MG63 (cell line): Measurements from ENCODE around the gene FJX1. TPM values are rescaled to one million over a fixed set of nuclear protein-coding genes. Genes with fewer than 3 reads are reported as not detected.
"Not testable (repeated sequence)": the region's sequence is repeated elsewhere in the genome, so short reads cannot be mapped to it uniquely, and the experiment has no call there.

Experiments used
- DNase-seq: peaks from one replicate; pipeline ENCODE4 v3.0.0-alpha.2; 2020
- H3K27me3 ChIP-seq: fragments of 250-450 bp; sonication (Bioruptor Pico); 2 replicates; pipeline ENCODE4 v1.5.1; 2020; ENCODE audit warnings: mild to moderate bottlenecking, moderate library complexity
- H3K36me3 ChIP-seq: fragments of 250-450 bp; sonication (Bioruptor Pico); 2 replicates; pipeline ENCODE4 v1.5.1; 2020; ENCODE audit warnings: mild to moderate bottlenecking, moderate library complexity
- H3K4me3 ChIP-seq: fragments of 250-450 bp; sonication (Bioruptor Pico); 2 replicates; pipeline ENCODE4 v1.5.1; 2020; ENCODE audit warnings: mild to moderate bottlenecking, moderate library complexity
- H3K9me3 ChIP-seq: fragments of 250-450 bp; sonication (Bioruptor Pico); 2 replicates; pipeline ENCODE4 v1.5.1; 2020; ENCODE audit warnings: mild to moderate bottlenecking, moderate library complexity
- total RNA-seq: library from RNA; depleted of rRNA; stranded (reverse); fragments of >200 nt; shearing (Covaris generic); gene quantifications from 2 replicates; pipeline ENCODE4 v1.2.3, GENCODE V29; 2014; ENCODE audit warnings: low replicate concordance

The FJX1 gene
- total RNA-seq, 1 experiment from 2014 or later = 29.1 TPM

GRCh38 chr11:35641964-35642363, 23.7 kb downstream of the FJX1 start:
- Histone ChIP-seq H3K36me3 (no peaks in the 10 kb centered on the region), H3K9me3 (peaks cover 2% of the 10 kb centered on the region; the same call in 1 of the 2 replicates), H3K4me3 (no peak overlapping the region), H3K27me3 (no peaks in the 10 kb centered on the region)
- no peak for DNase-seq

DNA sequence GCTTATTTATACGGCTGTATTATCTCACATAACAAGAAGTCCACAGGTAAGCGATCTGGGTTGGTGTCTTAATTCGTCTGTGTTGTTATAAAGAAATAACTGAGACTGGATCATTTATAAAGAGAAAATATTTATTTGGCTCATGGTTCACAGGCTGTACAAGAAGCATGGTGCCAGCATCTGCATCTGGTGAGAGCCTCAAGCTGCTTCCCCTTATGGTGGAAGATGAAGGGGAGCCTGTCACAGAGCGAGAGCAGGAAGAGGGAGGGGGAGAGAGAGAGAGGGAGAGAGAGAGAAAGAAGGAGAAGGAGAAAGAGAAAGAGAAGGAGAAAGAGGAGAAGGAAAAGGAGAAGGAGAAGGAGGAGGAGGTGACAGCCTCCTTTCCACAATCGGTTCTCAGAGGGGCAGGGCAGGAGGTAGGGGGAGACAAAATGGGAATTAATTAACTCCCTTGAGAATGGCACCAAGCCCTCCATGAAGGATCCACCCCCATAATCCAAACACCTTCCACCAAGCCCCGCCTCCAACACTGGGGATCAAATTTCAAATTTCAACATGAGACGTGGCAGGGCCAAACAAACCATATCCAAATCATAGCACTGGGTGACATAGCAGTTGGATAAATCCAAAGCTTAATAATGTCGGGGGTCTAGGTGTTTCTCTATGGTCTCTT, 29.3 kb downstream of the FJX1 start:
- Histone ChIP-seq H3K27me3 (no peaks in the 10 kb centered on the region), H3K4me3 (no peak overlapping the region), H3K9me3 (no peaks in the 10 kb centered on the region; the same call in 1 of the 2 replicates), H3K36me3 (no peaks in the 10 kb centered on the region)
- no peak for DNase-seq

DNA sequence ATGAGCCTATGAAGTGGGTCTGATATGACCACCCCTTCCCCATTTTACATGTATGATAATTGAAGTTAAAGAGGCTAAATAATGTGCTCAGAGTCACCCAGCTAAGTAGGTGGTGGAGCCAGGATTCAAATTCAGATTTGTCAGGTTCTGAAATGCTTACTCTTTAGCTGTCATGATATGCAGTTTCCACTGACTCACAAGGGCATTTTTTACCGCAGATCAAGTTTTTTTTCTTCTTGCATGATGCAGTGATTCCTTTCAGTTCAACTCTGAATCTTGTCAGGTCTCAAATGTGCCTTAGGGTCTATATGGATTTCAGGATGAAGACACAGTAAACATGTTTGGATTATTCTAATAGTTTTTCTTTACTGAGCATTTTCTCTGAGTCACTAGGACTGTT, 31.7 kb downstream of the FJX1 start:
- Histone ChIP-seq H3K36me3 (no peaks in the 10 kb centered on the region), H3K27me3 (no peaks in the 10 kb centered on the region), H3K4me3 (no peak overlapping the region), H3K9me3 (no peaks in the 10 kb centered on the region; the same call in 1 of the 2 replicates)
- no peak for DNase-seq

DNA sequence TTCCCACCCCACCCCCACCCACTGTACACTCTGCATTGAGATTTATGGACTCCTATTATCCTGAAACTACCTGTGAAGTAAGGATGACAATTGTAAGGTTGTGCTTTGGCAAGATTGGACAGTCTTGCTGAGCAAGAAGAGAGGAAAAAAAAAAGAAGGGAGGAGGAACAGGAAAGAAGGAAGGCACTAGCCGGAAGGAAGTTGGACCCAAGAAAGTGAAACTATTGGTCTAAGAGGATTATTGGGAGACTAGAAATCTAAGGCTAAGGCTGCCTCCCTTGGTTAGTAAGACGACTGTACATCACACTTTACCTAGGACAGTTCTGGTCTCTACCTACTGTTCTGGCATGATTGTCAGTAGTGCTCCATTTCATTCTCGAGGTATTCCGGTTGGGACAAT, 32.2 kb downstream of the FJX1 start:
- no peak for DNase-seq
- Histone ChIP-seq H3K27me3 (no peaks in the 10 kb centered on the region), H3K4me3 (no peak overlapping the region), H3K36me3 (no peaks in the 10 kb centered on the region), H3K9me3 (no peaks in the 10 kb centered on the region; the same call in 1 of the 2 replicates)

DNA sequence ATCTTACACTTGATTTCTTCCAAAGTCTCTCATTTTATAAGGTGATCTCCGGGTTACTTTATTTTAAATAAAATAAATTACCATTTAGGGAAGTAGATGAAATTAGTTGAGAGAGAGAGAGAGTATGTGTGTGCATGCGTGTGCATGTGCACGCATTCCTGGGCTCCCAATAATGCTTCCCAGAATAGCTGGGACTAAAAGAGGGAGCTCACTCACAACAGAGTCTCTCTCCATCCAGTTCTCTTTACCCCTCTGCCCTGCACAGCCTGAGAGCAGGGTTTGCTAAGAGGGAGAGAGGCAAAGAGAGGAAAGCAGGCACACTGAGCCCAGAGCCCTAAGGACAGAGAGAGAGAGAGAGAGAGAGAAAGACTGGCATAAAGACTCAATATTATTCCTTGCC, 33.0 kb downstream of the FJX1 start:
- H3K4me3 ChIP-seq = no peak overlapping the region
- H3K27me3 ChIP-seq = no peaks in the 10 kb centered on the region
- no peaks in the 10 kb centered on the region for H3K9me3 ChIP-seq
- no peaks in the 10 kb centered on the region for H3K36me3 ChIP-seq
- DNase-seq = no peak

- DNase-seq, H3K36me3 ChIP-seq, H3K9me3 ChIP-seq, H3K4me3 ChIP-seq, H3K27me3 ChIP-seq: not testable (repeated sequence)
Observed at GRCh38 chr11:35652786-35653185, 34.5 kb downstream of the FJX1 start.

- H3K36me3 ChIP-seq = no peaks in the 10 kb centered on the region
- no peak overlapping the region for H3K4me3 ChIP-seq
- DNase-seq = no peak
- no peaks in the 10 kb centered on the region for H3K27me3 ChIP-seq
- no peaks in the 10 kb centered on the region for H3K9me3 ChIP-seq
Observed at GRCh38 chr11:35654711-35655110, 36.5 kb downstream of the FJX1 start.

DNA sequence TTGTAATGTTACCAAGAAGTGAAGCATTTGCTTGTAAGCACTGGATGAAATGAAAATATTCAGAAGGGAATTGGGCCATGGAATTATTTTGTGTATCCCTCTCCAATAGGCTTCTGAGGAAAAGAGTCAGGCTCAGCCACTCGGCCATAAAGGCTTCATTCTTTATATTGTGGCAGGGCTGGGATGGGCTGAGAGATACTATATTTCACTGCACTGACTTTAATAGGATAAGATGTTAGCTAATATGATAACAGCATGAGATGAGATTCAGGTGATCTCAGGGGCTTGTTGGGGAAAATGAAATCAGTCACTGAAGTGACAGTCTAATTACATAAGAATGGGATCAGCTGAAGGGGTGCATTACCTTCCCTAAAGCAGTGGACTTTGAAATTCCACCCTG, 37.0 kb downstream of the FJX1 start:
- Histone ChIP-seq H3K4me3 (no peak overlapping the region), H3K36me3 (no peaks in the 10 kb centered on the region), H3K27me3 (no peaks in the 10 kb centered on the region), H3K9me3 (no peaks in the 10 kb centered on the region)
- DNase-seq = no peak

DNA sequence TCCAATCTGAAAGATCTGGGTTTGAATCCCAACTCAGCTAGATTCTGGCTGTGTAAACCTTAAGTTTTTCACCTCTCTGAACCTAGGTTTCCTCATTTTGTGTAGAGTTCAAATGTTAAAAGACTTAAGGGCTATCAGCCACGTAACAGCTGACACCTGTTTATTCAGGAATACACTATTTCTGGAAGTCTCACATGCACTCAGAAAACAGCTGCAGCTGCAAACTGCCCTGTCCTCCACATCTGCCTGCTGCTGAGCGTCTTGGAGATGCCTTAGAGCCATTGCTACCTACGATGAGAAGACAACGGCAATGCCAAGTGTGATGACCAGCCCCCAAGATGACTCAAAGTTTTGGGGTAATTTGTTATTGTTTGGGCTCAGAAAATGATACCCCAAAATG, 37.6 kb downstream of the FJX1 start:
- no peaks in the 10 kb centered on the region for H3K27me3 ChIP-seq

GRCh38 chr11:35658020-35658948, 40.0 kb downstream of the FJX1 start:
- H3K27me3 ChIP-seq = no peaks in the 10 kb centered on the region
- DNase-seq = no peak
- H3K4me3 ChIP-seq = no peak overlapping the region
- peaks cover under 1% of the 10 kb centered on the region; the same call in 1 of the 2 replicates for H3K9me3 ChIP-seq
- peaks cover 2% of the 10 kb centered on the region; the same call in 1 of the 2 replicates for H3K36me3 ChIP-seq

More for the DNA sequence above, 37.6 kb downstream of the FJX1 start:
- no peak for DNase-seq
- Histone ChIP-seq H3K9me3 (no peaks in the 10 kb centered on the region), H3K36me3 (no peaks in the 10 kb centered on the region), H3K4me3 (no peak overlapping the region)

DNA sequence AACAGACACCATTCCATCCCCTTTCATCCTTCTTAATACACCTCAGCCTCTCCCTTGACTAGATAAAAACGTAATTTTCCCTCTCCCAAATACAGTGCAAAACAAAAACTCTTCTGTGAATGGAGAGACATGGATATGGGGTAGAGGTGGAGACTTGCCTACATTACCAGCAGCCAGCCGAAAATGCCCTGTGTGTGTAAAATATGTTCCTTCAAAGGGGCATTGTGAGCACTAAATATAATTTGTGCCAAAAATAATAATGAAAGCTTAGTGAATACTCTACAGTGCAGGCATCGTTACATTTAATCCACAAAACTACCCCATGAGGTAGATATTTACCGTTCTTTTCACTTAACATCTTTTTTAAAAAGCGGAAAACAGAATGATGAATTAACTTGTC, 43.3 kb downstream of the FJX1 start:
- Histone ChIP-seq H3K9me3 (peaks cover 14% of the 10 kb centered on the region), H3K36me3 (peaks cover 24% of the 10 kb centered on the region), H3K4me3 (peak overlapping the region; percentile 77), H3K27me3 (no peaks in the 10 kb centered on the region)
- no peak for DNase-seq

DNA sequence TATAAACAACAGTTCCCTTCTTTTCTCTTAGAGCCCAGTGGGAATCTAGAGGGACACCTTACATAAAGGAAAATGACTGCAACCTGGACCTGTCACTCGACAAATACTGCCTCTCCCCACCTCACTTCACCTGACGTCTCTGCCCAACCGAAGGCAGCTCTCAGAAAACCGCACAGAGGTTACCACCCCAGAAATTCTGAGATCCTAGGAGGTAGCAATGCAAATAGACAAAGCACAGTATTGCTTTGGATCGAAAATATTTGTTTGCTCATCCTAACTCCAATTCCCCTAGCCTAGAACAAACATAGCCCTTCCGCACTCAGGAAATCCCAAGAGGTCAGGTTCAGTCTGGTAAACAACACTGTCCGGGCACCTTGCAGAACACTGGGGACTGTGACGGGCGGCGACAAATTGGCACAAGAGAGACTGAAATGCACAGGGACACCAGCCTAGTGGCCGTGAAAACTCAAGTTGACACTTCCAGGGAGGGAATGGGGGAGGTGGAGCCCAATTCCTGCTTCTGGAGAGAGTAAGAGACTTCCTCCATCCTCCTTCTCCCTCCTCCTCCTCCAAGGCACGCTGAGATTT, 43.9 kb downstream of the FJX1 start:
- Histone ChIP-seq H3K9me3 (peaks cover 20% of the 10 kb centered on the region), H3K36me3 (peaks cover 29% of the 10 kb centered on the region), H3K4me3 (peak overlapping the region; percentile 77), H3K27me3 (no peaks in the 10 kb centered on the region)
- DNase-seq = no peak

DNA sequence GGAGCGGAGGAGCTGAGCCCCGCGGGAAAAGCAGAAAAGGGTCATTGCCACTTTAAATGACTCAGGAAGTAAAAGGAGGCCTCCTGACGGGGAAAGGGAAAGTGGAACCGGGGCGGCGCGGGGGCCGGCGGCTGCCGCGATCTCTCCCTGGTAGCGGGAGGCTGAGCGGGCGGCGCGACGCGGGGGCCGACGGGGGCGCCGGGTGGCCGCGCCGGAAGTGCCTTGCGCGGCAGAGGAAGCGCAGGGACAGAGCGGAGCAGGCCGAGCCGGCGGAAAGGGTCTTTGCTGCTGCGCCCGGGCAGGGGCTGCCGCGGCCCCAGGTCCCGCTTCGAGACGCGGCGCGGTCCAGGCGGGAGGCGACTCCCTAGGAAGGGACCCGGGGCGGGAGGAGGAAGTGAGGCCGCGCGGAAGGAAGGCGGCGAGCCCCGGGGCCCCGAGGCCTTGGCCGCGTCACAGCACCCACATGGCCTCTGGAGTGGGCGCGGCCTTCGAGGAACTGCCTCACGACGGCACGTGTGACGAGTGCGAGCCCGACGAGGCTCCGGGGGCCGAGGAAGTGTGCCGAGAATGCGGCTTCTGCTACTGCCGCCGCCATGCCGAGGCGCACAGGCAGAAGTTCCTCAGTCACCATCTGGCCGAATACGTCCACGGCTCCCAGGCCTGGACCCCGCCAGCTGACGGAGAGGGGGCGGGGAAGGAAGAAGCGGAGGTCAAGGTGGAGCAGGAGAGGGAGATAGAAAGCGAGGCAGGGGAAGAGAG, 44.6 kb downstream of the FJX1 start, which contains the start of gene TRIM44:
TSS of gene TRIM44 (plus strand) at position 127 of the 759 bp plus-strand sequence. CDS start at position 464, 337 bp downstream.
- peak; percentile 88 for DNase-seq
- H3K27me3 ChIP-seq = no peaks in the 10 kb centered on the region
- H3K4me3 ChIP-seq = peak within 1 kb of the TSS; percentile 77
- H3K9me3 ChIP-seq = peaks cover 21% of the 10 kb centered on the region
- peaks cover 30% of the 10 kb centered on the region for H3K36me3 ChIP-seq

DNA sequence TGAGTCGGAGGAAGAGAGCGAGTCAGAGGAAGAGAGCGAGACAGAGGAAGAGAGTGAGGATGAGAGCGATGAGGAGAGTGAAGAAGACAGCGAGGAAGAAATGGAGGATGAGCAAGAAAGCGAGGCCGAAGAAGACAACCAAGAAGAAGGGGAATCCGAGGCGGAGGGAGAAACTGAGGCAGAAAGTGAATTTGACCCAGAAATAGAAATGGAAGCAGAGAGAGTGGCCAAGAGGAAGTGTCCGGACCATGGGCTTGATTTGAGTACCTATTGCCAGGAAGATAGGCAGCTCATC, 45.1 kb downstream of the FJX1 start:
- Histone ChIP-seq H3K4me3 (peak overlapping the region; percentile 77), H3K9me3 (peaks cover 21% of the 10 kb centered on the region), H3K36me3 (peaks cover 36% of the 10 kb centered on the region), H3K27me3 (no peaks in the 10 kb centered on the region)
- DNase-seq = no peak

DNA sequence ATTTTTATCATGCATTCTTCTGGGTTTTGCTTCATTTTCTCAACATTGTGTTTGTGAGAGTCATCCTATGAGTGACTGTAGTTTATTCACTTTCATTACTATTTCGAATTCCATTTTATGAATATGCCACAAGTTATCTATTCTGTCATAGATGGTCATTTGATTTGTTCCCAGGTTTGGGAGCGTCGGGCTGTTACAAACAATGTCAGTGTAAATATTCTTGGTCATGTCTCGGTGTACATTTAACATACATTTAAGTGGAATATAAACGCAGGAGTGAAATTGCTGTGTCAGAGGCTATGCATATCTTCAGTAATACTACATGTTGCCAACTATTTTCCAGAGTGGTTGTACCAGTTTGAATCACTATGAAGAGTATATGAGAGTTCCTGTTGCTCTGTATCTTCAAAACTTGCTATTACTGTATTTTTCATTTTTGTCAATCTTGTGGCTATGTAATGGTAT, 46.7 kb downstream of the FJX1 start:
- Histone ChIP-seq H3K36me3 (peaks cover 42% of the 10 kb centered on the region), H3K4me3 (no peak overlapping the region), H3K27me3 (no peaks in the 10 kb centered on the region), H3K9me3 (peaks cover 21% of the 10 kb centered on the region)
- no peak for DNase-seq

GRCh38 chr11:35667257-35667656, 49.0 kb downstream of the FJX1 start:
- H3K9me3 ChIP-seq = peaks cover 21% of the 10 kb centered on the region
- H3K27me3 ChIP-seq = no peaks in the 10 kb centered on the region
- H3K36me3 ChIP-seq = peaks cover 42% of the 10 kb centered on the region
- H3K4me3 ChIP-seq = no peak overlapping the region
- no peak for DNase-seq
